Activated T-helper 2 cell treated with anti-CD3 and anti-CD28 coated beads, Interferon-gamma antibody, Interleukin-2, Interleukin-4, amounts not matched to agents 10 μg/mL and 5 μg/mL and 100 μg/mL, durations not matched to agents 14 hours and 24 hours and 36 hours (primary cell): Measurements from ENCODE around the gene SYCE1. TPM values are rescaled to one million over a fixed set of nuclear protein-coding genes. Genes with fewer than 3 reads are reported as not detected.
A peak's percentile ranks its signal among the peaks of the same experiment; 100 is the strongest.
"Not testable (repeated sequence)": the region's sequence is repeated elsewhere in the genome, so short reads cannot be mapped to it uniquely, and the experiment has no call there.

Experiments used
- DNase-seq: peaks from one replicate; pipeline ENCODE4 v3.0.0; 2021; ENCODE audit warnings: low spot score
- H3K27ac Mint-ChIP-seq: one replicate; pipeline ENCODE4 v1.8.0; 2021; ENCODE audit warnings: mixed read lengths
- H3K27me3 Mint-ChIP-seq: one replicate; pipeline ENCODE4 v1.8.0; 2021; ENCODE audit warnings: low read depth, mixed read lengths
- H3K36me3 Mint-ChIP-seq: one replicate; pipeline ENCODE4 v1.8.0; 2021; ENCODE audit warnings: low read depth, mixed read lengths
- H3K4me1 Mint-ChIP-seq: one replicate; pipeline ENCODE4 v1.8.0; 2021; ENCODE audit warnings: low read depth, mixed read lengths
- H3K4me3 Mint-ChIP-seq: one replicate; pipeline ENCODE4 v1.8.0; 2021; ENCODE audit warnings: low read depth, mild to moderate bottlenecking, moderate library complexity, mixed read lengths
- H3K9me3 Mint-ChIP-seq: one replicate; pipeline ENCODE4 v1.8.0; 2021; ENCODE audit warnings: mixed read lengths
- intact Hi-C: fragments of 100-400 bp; cut with micrococcal nuclease; formaldehyde crosslinking; loops from one replicate; pipeline ENCODE4 v1.15.1; 2023
- total RNA-seq: library from RNA; stranded (reverse); gene quantifications from 2 replicates; pipeline ENCODE4 v1.2.3, GENCODE V29; 2022

Gene SYCE1
- total RNA-seq, 1 donor from 2014 or later: 0.23 TPM

DNA sequence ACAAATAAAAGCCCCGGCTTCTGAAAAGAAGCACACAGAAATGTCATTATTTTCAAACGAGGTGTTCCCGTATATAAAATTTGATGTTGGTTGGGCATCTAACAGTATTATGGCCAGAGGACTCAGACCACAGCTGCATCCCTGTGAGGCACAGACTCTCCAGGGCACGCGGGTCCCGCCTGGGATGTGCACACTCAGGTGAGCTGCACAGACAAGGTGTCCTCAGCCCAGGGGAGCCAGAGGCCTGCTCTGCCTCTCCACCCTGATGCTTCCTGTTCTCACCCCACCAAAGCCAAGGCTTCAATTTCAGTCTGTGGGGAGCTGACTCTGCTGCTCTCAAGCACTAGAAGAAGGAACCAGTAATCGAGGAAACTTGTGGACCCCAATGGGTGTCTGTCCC, 39.9 kb downstream of the SYCE1 start:
- intact Hi-C loops: loop anchor here (10.0 kb wide), 1 partner anchor 741 kb away; the partner anchor contains the start of gene NKX6-2
- H3K27ac Mint-ChIP-seq: no peak overlapping the region
- no peak overlapping the region for H3K4me3 Mint-ChIP-seq
- H3K36me3 Mint-ChIP-seq: no peaks in the 10 kb centered on the region
- peaks cover 13% of the 10 kb centered on the region for H3K4me1 Mint-ChIP-seq
- peaks cover 9% of the 10 kb centered on the region for H3K9me3 Mint-ChIP-seq
- no peak for DNase-seq
- H3K27me3 Mint-ChIP-seq: peaks cover 51% of the 10 kb centered on the region

DNA sequence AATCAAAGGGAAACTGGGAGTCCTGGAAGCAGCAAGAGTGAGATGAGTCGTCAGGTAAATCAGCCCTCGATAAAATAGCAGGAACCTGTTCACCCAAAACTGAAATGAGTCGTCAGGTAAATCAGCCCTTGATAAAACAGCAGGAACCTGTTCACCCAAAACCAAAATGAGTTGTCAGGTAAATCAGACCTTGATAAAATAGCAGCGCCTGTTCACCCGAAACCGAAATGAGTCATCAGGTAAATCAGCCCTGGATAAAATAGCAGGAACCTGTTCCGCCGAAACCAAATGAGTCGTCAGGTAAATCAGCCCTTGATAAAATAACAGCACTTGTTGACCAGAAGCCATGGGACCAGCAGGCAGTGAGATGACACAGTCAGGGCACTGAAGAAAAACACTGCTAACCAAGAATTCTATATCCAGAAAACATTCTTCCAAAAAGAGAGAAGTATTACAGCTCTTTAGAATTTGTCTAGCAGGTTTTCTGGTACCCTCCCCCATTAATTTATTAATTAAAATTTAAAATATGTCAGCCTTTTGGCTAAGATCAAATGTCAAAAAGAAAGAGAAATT, 41.7 kb downstream of the SYCE1 start:
- DNase-seq: no peak
- Mint-ChIP-seq H3K4me3 (no peak overlapping the region), H3K27me3 (peaks cover 38% of the 10 kb centered on the region), H3K36me3 (no peaks in the 10 kb centered on the region), H3K9me3 (peaks cover 9% of the 10 kb centered on the region), H3K4me1 (peaks cover 14% of the 10 kb centered on the region), H3K27ac (no peak overlapping the region)
- intact Hi-C loops: loop anchor here (5.0 to 10.0 kb wide), 2 partner anchors 196 to 739 kb away; partner anchors contain the start of gene NKX6-2

DNA sequence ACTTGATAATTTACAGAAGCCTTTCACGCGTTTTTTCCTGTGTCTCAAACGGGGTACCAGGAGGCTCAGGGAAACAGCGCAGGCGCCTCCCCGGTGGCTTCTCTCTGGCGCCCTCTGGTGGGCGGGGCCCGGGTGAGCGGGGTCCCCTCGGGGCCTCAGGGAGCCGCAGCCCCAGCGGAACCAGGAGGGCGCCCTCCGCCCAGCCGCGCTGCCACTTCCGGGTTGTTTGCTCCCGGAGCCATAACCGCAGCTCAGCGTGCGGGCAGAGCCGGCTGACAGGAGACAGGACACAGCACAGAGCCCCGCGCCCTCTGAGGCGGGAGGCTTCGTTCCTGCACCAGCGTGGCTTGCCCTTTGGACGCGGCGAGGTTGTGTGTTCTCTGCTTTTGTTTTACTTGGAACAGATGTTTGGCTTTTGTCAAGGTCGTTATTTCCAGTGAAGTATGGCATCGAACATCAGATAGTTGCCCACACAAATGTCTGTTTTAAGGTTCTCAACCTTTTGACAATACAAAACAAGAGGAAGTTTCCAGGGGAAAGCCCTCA, 45.1 kb downstream of the SYCE1 start:
- Mint-ChIP-seq H3K4me1 (peaks cover 14% of the 10 kb centered on the region), H3K9me3 (peaks cover 9% of the 10 kb centered on the region)

DNA sequence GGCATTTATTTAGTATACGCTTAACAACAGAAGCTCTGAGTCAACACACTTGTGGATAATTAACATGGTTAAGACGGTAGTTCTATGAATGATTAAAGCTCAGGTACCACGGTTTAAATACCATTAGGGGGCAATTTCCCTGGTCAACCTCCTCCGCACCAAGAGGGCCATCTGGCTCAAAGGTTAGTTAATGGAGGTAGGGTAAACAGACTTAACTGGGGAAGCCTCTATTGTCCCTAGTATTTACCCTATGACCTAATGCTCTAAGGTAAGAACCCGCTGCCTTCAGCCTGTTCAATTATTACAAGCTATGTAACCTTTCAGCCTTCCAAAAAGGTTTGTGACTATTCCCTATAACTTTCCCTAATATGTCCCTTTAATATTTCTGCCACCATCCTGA, 46.9 kb downstream of the SYCE1 start:
- peaks cover 14% of the 10 kb centered on the region for H3K4me1 Mint-ChIP-seq
- H3K27me3 Mint-ChIP-seq: peaks cover 39% of the 10 kb centered on the region
- H3K27ac Mint-ChIP-seq, H3K4me3 Mint-ChIP-seq, H3K9me3 Mint-ChIP-seq, intact Hi-C loops, DNase-seq, H3K36me3 Mint-ChIP-seq: not testable (repeated sequence)

More for the DNA sequence above, 45.1 kb downstream of the SYCE1 start:
- no peak overlapping the region for H3K27ac Mint-ChIP-seq
- intact Hi-C loops: loop anchor here (1.0 to 10.0 kb wide), 3 partner anchors 81 to 735 kb away; partner anchors contain the start of gene NKX6-2
- DNase-seq: peak; percentile 80
- H3K36me3 Mint-ChIP-seq: no peaks in the 10 kb centered on the region
- H3K4me3 Mint-ChIP-seq: peak overlapping the region; percentile 42
- H3K27me3 Mint-ChIP-seq: peaks cover 34% of the 10 kb centered on the region

DNA sequence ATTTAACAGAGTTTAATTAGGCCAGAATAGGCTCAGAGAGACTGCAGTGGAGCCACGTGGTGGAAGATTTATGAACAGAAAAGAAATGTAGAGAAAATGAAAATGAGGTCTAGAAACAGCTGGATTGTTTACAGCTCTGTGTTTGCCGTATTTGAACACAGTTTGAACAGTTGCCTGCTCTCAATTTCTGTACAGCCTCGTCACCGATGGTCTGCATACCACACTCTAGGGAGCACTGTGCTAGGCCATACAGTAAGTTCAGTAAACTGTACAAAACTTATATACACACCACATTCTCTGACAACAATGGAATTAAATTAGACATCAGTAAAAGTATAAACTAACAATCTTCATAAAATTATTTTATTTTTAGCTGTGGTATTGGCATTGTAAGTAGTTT, 49.3 kb downstream of the SYCE1 start:
- Mint-ChIP-seq H3K36me3 (no peaks in the 10 kb centered on the region), H3K4me3 (no peak overlapping the region), H3K27ac (no peak overlapping the region), H3K4me1 (peaks cover 14% of the 10 kb centered on the region), H3K9me3 (no peaks in the 10 kb centered on the region), H3K27me3 (peaks cover 43% of the 10 kb centered on the region)
- no peak for DNase-seq
- intact Hi-C loops: no loop called here

DNA sequence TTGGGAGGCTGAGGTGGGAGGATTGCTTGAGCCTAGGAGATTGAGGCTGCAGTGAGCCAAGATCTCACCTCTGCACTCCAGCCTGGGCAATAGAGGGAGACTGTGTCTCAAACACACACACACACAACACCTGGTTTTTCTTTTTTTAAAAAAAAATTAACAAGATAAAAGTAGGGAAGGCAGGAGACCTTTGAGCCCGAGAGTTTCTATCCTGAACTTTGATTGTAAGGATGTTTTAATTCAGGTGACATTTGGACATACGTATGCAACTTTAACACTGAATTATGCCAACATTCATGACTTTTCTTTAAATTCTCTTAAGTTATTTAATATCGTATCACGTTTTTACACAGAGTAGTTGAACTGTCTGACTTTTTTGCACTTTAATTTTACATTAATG, 49.9 kb downstream of the SYCE1 start:
- H3K27me3 Mint-ChIP-seq: peaks cover 43% of the 10 kb centered on the region
- H3K4me1 Mint-ChIP-seq: peaks cover 9% of the 10 kb centered on the region
- intact Hi-C loops: no loop called here
- DNase-seq: no peak
- H3K36me3 Mint-ChIP-seq: no peaks in the 10 kb centered on the region
- no peak overlapping the region for H3K4me3 Mint-ChIP-seq
- no peak overlapping the region for H3K27ac Mint-ChIP-seq
- H3K9me3 Mint-ChIP-seq: no peaks in the 10 kb centered on the region

DNA sequence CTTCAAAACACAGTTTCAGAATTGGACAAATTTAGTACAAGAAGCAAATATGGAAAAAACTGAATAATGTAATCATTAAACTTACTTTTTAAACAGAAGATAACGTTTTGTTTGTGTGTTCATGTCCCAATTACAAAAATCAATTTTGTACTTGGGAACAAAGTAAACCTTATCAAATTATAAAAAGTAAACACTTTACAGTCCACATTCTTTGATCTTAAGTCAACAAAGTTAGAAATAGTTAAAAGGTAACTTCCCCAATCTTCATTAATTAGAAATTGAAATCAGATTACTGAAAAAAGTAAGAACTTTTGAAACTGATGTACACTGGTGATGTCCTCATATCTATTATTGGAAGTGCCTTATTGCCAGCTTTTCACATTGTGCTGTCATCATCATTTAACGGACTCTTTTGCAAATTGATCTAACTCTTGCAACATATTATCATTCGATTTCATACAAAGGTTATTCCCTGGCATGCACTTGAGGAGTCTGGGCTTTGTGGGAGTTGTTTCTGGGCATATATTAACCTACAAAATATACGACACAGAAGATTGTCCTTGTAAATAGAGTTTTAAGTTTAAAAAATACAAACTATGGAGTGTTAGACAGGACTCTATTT, 53.4 kb downstream of the SYCE1 start:
- H3K27me3 Mint-ChIP-seq: peaks cover 46% of the 10 kb centered on the region

DNA sequence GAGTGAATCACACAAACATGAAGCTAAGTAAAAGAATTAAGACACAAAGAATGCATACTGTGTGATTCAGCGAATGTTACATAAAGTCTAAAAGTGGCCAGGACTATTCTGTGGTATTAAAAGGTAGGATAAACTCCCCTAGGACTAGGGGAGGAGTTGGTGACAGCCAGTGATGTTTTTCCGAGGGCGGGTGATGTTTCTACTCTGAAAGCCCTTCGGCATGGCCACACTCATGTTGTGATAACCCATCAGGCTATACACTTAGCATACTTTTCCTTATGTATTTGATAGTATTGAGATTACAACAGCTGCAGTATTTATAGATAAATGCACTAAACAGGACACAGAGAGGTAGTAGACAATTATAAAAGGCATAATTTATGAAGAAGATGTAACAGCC, 54.0 kb downstream of the SYCE1 start:
- H3K9me3 Mint-ChIP-seq: peaks cover 8% of the 10 kb centered on the region
- H3K4me1 Mint-ChIP-seq: no peaks in the 10 kb centered on the region
- DNase-seq: no peak
- intact Hi-C loops: no loop called here
- peaks cover 42% of the 10 kb centered on the region for H3K27me3 Mint-ChIP-seq
- H3K27ac Mint-ChIP-seq: no peak overlapping the region
- no peak overlapping the region for H3K4me3 Mint-ChIP-seq
- H3K36me3 Mint-ChIP-seq: no peaks in the 10 kb centered on the region

More for the DNA sequence above, 53.4 kb downstream of the SYCE1 start:
- intact Hi-C loops: no loop called here
- Mint-ChIP-seq H3K27ac (no peak overlapping the region), H3K9me3 (peaks cover 8% of the 10 kb centered on the region), H3K4me1 (no peaks in the 10 kb centered on the region), H3K36me3 (no peaks in the 10 kb centered on the region), H3K4me3 (no peak overlapping the region)
- no peak for DNase-seq

DNA sequence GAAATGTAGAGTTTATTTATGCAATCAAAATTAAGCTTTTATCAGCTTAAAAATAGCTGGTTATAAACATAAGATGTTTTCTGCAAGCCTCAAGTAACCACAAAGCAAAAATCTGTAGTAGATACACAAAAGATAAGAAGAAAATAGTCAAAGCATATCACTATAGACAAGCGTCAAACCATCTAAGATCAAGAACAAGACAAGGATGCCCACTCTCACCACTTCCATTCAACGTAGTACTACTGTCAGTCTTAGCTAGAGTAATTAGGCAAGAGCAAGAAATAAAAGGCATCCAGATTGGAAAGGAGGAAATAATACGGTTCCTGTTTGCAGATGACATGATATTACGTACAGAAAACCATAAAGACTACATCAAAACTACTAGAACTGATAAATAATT, 55.7 kb downstream of the SYCE1 start:
- H3K27ac Mint-ChIP-seq: no peak overlapping the region
- no peaks in the 10 kb centered on the region for H3K36me3 Mint-ChIP-seq
- H3K27me3 Mint-ChIP-seq: peaks cover 44% of the 10 kb centered on the region
- no peak overlapping the region for H3K4me3 Mint-ChIP-seq
- no peak for DNase-seq
- H3K9me3 Mint-ChIP-seq: peaks cover 8% of the 10 kb centered on the region
- H3K4me1 Mint-ChIP-seq: no peaks in the 10 kb centered on the region
- intact Hi-C loops: no loop called here

Other genes with a start within 250 kb of the SYCE1 start
- gene CALY, start 228.7 kb downstream of the SYCE1 start, total RNA-seq: not detected in 2 replicates
- not detected in 2 replicates for gene PRAP1, start 218.2 kb downstream of the SYCE1 start, total RNA-seq
- 44.0 and 45.7 TPM in 2 replicates for gene FUOM, start 207.6 kb downstream of the SYCE1 start, total RNA-seq
- 74.2 and 74.8 TPM in 2 replicates for gene ECHS1, start 192.2 kb downstream of the SYCE1 start, total RNA-seq
- gene PAOX, start 186.3 kb downstream of the SYCE1 start, total RNA-seq: 11.9 and 13.2 TPM in 2 replicates
- 67.6 and 69.0 TPM in 2 replicates for gene MTG1, start 171.4 kb downstream of the SYCE1 start, total RNA-seq
- not detected in 2 replicates for gene SPRN, start 141.0 kb downstream of the SYCE1 start, total RNA-seq
- gene SCART1, start 111.6 kb downstream of the SYCE1 start, total RNA-seq: 1.3 and 1.4 TPM in 2 replicates
- 0.16 TPM in 1 of 2 replicates, not detected in the other for gene CYP2E1, start 38.2 kb downstream of the SYCE1 start, total RNA-seq
- gene FRG2B, start 61.2 kb upstream of the SYCE1 start, total RNA-seq: not detected in 2 replicates